Measurements from ENCODE around the gene FAM241B. TPM values are rescaled to one million over a fixed set of nuclear protein-coding genes. Genes with fewer than 3 reads are reported as not detected.

Gene FAM241B
- total RNA-seq, 4 donors from 2014 or later, result 0.35 to 5.4 TPM; not detected in 2

DNA sequence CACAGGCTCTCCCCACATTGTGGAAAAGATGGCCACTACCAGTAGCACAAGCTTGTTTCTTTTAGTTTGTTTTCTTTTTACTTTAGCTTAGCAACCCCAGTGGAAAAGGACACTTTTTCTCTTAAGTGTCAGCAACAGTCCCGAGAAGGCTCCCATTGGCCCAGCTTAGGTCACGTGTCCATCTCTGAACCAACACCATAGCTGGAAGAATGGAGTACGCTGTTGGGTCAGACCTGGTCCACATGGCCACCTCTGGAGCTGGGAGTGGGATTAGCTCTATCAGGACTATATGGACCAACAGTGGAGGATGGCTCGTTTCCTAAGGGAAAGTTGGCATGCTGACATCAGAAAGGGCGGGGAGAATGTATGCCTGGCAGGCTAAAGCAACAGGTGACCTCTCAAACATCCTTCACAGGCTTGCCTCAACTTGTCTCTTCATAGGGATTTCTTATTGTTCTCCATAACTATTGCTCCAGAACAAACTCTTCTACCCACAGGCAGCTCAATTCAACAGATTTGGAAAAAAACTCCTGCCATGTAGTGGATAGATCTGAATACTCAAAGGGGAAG is 29.2 kb upstream of the FAM241B start:
- Histone ChIP-seq H3K4me1 (no peaks in the 10 kb centered on the region), H3K27ac (no peak overlapping the region), H3K4me3 (no peak overlapping the region), H3K9me3 (no peaks in the 10 kb centered on the region), H3K27me3 (no peaks in the 10 kb centered on the region), H3K36me3 (no peaks in the 10 kb centered on the region)
- TF ChIP-seq, protein P1, sequence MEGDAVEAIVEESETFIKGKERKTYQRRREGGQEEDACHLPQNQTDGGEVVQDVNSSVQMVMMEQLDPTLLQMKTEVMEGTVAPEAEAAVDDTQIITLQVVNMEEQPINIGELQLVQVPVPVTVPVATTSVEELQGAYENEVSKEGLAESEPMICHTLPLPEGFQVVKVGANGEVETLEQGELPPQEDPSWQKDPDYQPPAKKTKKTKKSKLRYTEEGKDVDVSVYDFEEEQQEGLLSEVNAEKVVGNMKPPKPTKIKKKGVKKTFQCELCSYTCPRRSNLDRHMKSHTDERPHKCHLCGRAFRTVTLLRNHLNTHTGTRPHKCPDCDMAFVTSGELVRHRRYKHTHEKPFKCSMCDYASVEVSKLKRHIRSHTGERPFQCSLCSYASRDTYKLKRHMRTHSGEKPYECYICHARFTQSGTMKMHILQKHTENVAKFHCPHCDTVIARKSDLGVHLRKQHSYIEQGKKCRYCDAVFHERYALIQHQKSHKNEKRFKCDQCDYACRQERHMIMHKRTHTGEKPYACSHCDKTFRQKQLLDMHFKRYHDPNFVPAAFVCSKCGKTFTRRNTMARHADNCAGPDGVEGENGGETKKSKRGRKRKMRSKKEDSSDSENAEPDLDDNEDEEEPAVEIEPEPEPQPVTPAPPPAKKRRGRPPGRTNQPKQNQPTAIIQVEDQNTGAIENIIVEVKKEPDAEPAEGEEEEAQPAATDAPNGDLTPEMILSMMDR (IDR thresholded peaks at IDR 0.05), result no peak
- TF ChIP-seq POLR2A (IDR thresholded peaks at IDR 0.05), result no peak
- intact Hi-C loops (cut with DNase I; ENCODE audit: low total_unique reads), result no loop called here
- DNase-seq, result no peak

DNA sequence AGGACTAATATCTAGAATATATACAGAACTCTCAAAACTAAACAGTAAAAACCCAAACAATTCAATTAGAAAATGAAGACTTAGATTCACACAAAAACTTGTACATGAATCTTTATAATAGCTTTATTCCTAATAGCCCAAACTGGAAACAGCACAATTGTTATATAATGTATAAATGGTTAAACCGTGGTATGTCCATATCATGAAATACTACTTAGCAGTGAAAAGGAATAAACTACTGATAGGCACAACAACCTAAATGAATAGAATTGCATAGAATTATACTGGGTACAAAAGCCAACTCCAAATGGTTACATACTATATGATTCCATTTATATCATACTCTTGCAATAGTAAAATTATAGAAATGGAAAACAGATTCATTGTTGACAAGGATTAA is 21.0 kb upstream of the FAM241B start:
- H3K4me3 ChIP-seq, result no peak overlapping the region
- no peaks in the 10 kb centered on the region for H3K36me3 ChIP-seq
- H3K4me1 ChIP-seq, result no peaks in the 10 kb centered on the region
- H3K9me3 ChIP-seq, result no peaks in the 10 kb centered on the region
- intact Hi-C loops (cut with DNase I; ENCODE audit: low total_unique reads), result no loop called here
- DNase-seq, result no peak
- no peaks in the 10 kb centered on the region for H3K27me3 ChIP-seq
- H3K27ac ChIP-seq, result no peak overlapping the region
- TF ChIP-seq POLR2A (IDR thresholded peaks at IDR 0.05), result no peak
- TF ChIP-seq, protein P1 (IDR thresholded peaks at IDR 0.05), result no peak

DNA sequence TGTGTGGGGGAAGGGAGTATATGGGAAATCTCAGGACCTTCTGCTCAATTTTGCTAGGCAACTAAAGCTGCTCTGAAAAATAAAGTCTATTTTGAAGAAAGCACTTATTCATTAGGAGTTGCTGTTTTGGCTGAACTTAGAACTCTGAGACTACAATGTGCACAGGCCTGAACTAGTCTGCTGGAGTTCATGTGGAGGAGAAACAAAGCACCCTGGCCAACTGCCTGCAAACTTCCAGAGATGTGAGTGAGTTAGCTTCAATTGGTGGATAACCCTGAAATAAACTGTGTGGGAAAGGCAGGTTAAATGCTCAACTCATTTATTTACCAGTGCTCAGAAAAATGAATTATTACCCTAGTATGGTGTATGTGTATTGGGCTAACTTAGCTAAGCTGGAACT is 17.3 kb upstream of the FAM241B start:
- no peak for DNase-seq
- Histone ChIP-seq H3K27me3 (no peaks in the 10 kb centered on the region), H3K4me1 (no peaks in the 10 kb centered on the region), H3K36me3 (no peaks in the 10 kb centered on the region), H3K27ac (no peak overlapping the region), H3K4me3 (no peak overlapping the region), H3K9me3 (no peaks in the 10 kb centered on the region)
- no peak for TF ChIP-seq POLR2A (IDR thresholded peaks at IDR 0.05)
- TF ChIP-seq, protein P1 (IDR thresholded peaks at IDR 0.05), result no peak
- intact Hi-C loops (cut with DNase I; ENCODE audit: low total_unique reads), result no loop called here

DNA sequence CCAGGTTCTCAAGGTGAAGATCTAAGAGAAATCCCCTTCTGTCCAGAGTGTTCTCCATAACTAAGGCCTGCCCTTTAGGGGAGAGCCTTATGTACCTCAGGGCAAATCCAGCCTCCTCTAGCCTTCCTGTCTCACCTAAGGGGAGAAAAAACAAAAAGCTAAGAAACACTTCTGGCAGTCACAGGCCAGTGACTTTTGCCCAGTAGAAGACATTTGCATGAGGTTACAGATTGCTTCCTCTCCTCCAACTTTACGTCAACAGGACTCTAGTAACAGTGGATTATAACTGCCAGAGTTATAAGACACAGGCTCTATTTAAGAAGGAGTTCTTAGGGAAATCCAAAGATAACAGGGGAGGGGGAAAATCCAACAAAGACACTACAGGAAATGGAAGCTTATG is 15.9 kb upstream of the FAM241B start:
- TF ChIP-seq POLR2A (IDR thresholded peaks at IDR 0.05), result no peak
- TF ChIP-seq, protein P1 (IDR thresholded peaks at IDR 0.05), result no peak
- no peaks in the 10 kb centered on the region for H3K36me3 ChIP-seq
- DNase-seq, result no peak
- no peaks in the 10 kb centered on the region for H3K4me1 ChIP-seq
- H3K27me3 ChIP-seq, result no peaks in the 10 kb centered on the region
- no peak overlapping the region for H3K27ac ChIP-seq
- intact Hi-C loops (cut with DNase I; ENCODE audit: low total_unique reads), result no loop called here
- no peak overlapping the region for H3K4me3 ChIP-seq
- H3K9me3 ChIP-seq, result no peaks in the 10 kb centered on the region

DNA sequence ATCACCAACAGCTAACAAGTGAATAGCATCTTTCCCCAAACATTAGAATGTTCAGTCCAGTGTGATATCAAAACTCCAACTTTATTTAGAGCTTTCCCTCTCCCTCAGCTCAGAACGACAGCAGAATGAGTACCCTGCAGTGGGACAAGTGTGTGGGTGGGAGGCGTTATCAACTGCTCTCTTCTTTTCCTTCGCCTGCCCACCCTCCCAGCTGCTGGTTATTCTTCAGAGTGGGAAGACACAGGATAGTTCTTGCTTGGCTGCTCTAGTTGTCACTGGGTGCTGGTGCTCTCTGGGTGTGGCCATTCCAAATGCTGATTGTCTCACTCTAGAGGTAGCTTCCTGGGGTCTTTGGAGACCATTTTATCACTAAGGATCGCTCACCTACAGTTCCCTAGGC is 13.7 kb upstream of the FAM241B start:
- no peak for TF ChIP-seq POLR2A (IDR thresholded peaks at IDR 0.05)
- TF ChIP-seq, protein P1 (IDR thresholded peaks at IDR 0.05), result no peak
- Histone ChIP-seq H3K4me1 (no peaks in the 10 kb centered on the region), H3K36me3 (no peaks in the 10 kb centered on the region), H3K4me3 (no peak overlapping the region), H3K9me3 (no peaks in the 10 kb centered on the region), H3K27ac (no peak overlapping the region), H3K27me3 (no peaks in the 10 kb centered on the region)
- no peak for DNase-seq
- intact Hi-C loops (cut with DNase I; ENCODE audit: low total_unique reads), result no loop called here

Measured in uterus (tissue), 4 donors.